Parathyroid adenoma (tissue), 2 donors: ENCODE results near the gene HLA-DPA1.

Source experiments
- H2AFZ ChIP-seq: fragments of 300-600 bp; sonication (generic); one replicate; pipeline ENCODE4 v1.7.0; 2017; ENCODE audit warnings: antibody characterized with exemption, mild to moderate bottlenecking
- H3K27ac ChIP-seq: fragments of 300-600 bp; sonication (generic); one replicate; pipeline ENCODE4 v1.7.0; 2017
- H3K27me3 ChIP-seq: fragments of 300-600 bp; sonication (generic); one replicate; pipeline ENCODE4 v1.7.0; 2017; ENCODE audit warnings: low read length; ENCODE audit not compliant: control insufficient read depth, insufficient read depth
- H3K36me3 ChIP-seq: fragments of 300-600 bp; sonication (generic); one replicate; pipeline ENCODE4 v1.7.0; 2017; ENCODE audit warnings: low read length; ENCODE audit not compliant: control insufficient read depth, insufficient read depth
- H3K4me1 ChIP-seq: fragments of 300-600 bp; sonication (generic); one replicate; pipeline ENCODE4 v1.7.0; 2017; ENCODE audit warnings: control low read depth
- H3K4me2 ChIP-seq: fragments of 300-600 bp; sonication (generic); one replicate; pipeline ENCODE4 v1.7.0; 2017; ENCODE audit warnings: low read length
- H3K4me3 ChIP-seq: fragments of 300-600 bp; sonication (generic); one replicate; pipeline ENCODE4 v1.7.0; 2017; ENCODE audit warnings: low read depth, low read length
- H3K79me2 ChIP-seq: fragments of 300-600 bp; sonication (generic); one replicate; pipeline ENCODE4 v1.7.0; 2017; ENCODE audit warnings: control low read depth
- H3K9ac ChIP-seq: fragments of 300-600 bp; sonication (generic); one replicate; pipeline ENCODE4 v1.7.0; 2017; ENCODE audit warnings: mild to moderate bottlenecking
- H3K9me3 ChIP-seq: fragments of 300-600 bp; sonication (generic); one replicate; pipeline ENCODE4 v1.7.0; 2017; ENCODE audit warnings: low read length; ENCODE audit not compliant: control insufficient read depth
- CTCF ChIP-seq: fragments of 300-600 bp; sonication (generic); IDR thresholded peaks from one replicate; pipeline ENCODE4 v1.7.0; 2017; ENCODE audit warnings: antibody characterized with exemption, mild to moderate bottlenecking
- donor health status: primary hyperparathyroidism.

The HLA-DPA1 gene

DNA sequence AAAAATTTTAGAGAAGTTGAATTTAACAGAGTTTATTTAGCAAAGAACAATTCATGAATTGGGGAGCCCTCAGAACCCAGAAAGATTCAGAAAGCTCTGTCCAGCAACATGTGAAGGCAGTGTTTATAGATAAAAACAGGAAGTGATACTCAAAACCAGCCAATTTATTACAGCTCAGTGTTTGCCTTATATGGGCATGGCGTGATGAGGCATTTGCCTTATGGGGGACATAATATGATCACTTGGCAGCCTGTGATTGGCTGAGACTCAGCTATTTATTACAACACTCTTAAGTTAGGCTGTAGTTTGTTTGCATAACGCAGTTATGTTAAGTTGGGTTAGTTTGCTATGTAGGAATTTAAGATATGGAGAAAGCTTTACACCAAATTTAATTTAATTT is 11.5 kb downstream of the HLA-DPA1 start:
- H3K4me3 ChIP-seq, result no peak overlapping the region
- no peak for TF ChIP-seq CTCF
- H2AFZ ChIP-seq, result no peak overlapping the region
- H3K36me3 ChIP-seq, result no peaks in the 10 kb centered on the region
- H3K4me1 ChIP-seq, result no peaks in the 10 kb centered on the region
- H3K9me3 ChIP-seq, result no peaks in the 10 kb centered on the region
- no peak overlapping the region for H3K27ac ChIP-seq
- H3K4me2 ChIP-seq, result no peak overlapping the region
- H3K79me2 ChIP-seq, result no peaks in the 10 kb centered on the region
- no peak overlapping the region for H3K9ac ChIP-seq
- H3K27me3 ChIP-seq, result no peaks in the 10 kb centered on the region

- Histone ChIP-seq H3K27me3 (no peaks in the 10 kb centered on the region), H3K4me2 (no peak overlapping the region), H3K4me3 (no peak overlapping the region), H3K9ac (no peak overlapping the region), H2AFZ (no peak overlapping the region), H3K27ac (no peak overlapping the region), H3K79me2 (no peaks in the 10 kb centered on the region), H3K36me3 (no peaks in the 10 kb centered on the region), H3K4me1 (no peaks in the 10 kb centered on the region), H3K9me3 (no peaks in the 10 kb centered on the region)
- no peak for TF ChIP-seq CTCF
These were observed 16.0 kb downstream of the HLA-DPA1 start for GRCh38 chr6:33057222-33058150.

GRCh38 chr6:33053230-33053629 is 20.2 kb downstream of the HLA-DPA1 start:
- no peaks in the 10 kb centered on the region for H3K36me3 ChIP-seq
- TF ChIP-seq CTCF, result no peak
- no peaks in the 10 kb centered on the region for H3K79me2 ChIP-seq
- no peaks in the 10 kb centered on the region for H3K4me1 ChIP-seq
- no peak overlapping the region for H3K27ac ChIP-seq
- no peak overlapping the region for H2AFZ ChIP-seq
- no peak overlapping the region for H3K9ac ChIP-seq
- H3K4me2 ChIP-seq, result no peak overlapping the region
- no peak overlapping the region for H3K4me3 ChIP-seq
- no peaks in the 10 kb centered on the region for H3K9me3 ChIP-seq
- H3K27me3 ChIP-seq, result no peaks in the 10 kb centered on the region

- Histone ChIP-seq H3K4me3 (no peak overlapping the region), H3K4me1 (no peaks in the 10 kb centered on the region), H3K27me3 (no peaks in the 10 kb centered on the region), H3K27ac (no peak overlapping the region), H2AFZ (no peak overlapping the region), H3K9ac (no peak overlapping the region), H3K79me2 (no peaks in the 10 kb centered on the region), H3K4me2 (no peak overlapping the region), H3K36me3 (no peaks in the 10 kb centered on the region), H3K9me3 (no peaks in the 10 kb centered on the region)
- TF ChIP-seq CTCF, result no peak
These were observed 20.8 kb downstream of the HLA-DPA1 start for GRCh38 chr6:33052627-33053026.
